ENCODE data around the gene C11orf91.
"Not testable (repeated sequence)": the region's sequence is repeated elsewhere in the genome, so short reads cannot be mapped to it uniquely, and the experiment has no call there.

C11orf91 gene

DNA sequence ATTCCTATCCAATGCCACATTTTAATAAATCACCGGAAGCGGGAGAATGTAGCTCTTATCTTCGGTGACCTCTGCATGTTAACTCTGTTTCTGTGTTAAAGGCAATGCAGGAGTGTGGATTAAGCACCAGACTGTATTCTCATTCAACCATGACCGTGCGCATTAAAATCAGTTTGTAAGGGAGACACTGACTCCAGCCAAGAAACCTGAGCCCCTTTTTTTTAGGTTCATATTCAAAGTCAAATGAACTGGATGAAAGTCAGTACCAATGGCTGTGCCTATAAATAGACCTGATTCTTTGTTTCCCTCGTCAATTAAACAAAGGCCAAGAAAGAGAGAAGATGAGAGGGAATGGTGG, 32.2 kb downstream of the C11orf91 start:
- no peak for DNase-seq

DNA sequence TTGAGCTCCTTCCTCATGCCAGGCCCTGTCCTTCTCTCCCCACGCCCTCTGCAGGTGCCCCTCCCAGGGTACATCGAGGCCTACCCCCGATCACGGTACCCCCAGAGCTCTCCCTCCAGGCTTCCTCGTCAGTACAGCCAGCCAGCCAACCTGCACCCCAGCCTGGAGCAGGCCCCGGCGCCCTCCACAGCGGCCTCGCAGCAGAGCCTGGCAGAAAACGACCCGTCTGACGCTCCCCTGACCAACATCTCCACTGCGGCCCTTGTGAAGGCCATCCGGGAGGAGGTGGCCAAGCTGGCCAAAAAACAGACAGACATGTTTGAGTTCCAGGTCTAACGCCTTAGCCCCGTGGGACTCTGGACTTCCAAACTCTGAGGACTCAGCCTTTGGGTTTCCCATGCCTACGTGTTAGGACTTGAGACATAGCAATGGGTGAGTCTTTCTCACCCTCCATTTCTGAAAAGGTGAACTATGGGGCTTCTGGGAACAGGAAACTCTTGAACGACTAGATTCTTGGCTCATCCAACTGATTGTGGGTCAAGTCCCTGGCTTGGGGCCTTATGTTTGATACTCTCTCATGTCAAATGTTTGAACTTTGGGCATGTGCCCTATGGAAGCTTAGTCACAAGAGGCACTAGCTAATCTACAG, 32.7 kb downstream of the C11orf91 start:
- DNase-seq = no peak

GRCh38 chr11:33665350-33666106, 35.1 kb downstream of the C11orf91 start:
- DNase-seq = no peak

DNA sequence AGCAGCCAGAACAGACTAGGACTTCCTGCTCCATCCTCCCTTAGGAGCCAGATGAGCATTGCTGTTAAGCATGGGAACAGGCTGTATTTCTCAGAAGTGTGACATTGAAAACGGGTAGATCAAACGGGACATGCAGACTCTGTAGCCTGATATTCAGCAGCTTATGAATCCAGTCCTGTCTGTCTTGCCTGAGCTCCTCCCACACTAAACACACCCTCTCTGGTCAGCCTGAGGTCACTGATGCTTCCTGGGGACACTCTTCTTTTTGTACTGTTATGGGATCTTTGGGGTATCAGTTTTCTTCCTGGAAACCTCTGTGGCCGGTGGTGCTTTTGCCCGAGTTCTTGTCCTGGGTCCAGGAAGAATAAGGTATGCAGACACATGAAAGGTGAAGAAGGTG, 35.8 kb downstream of the C11orf91 start:
- DNase-seq = no peak

- DNase-seq = no peak
Measured at GRCh38 chr11:33664166-33664565, 36.5 kb downstream of the C11orf91 start.

GRCh38 chr11:33663121-33663520, 37.5 kb downstream of the C11orf91 start:
- no peak for DNase-seq

- not testable (repeated sequence) for DNase-seq
Measured at GRCh38 chr11:33661526-33661925, 39.1 kb downstream of the C11orf91 start.

GRCh38 chr11:33660962-33661361, 39.7 kb downstream of the C11orf91 start:
- no peak for DNase-seq

DNA sequence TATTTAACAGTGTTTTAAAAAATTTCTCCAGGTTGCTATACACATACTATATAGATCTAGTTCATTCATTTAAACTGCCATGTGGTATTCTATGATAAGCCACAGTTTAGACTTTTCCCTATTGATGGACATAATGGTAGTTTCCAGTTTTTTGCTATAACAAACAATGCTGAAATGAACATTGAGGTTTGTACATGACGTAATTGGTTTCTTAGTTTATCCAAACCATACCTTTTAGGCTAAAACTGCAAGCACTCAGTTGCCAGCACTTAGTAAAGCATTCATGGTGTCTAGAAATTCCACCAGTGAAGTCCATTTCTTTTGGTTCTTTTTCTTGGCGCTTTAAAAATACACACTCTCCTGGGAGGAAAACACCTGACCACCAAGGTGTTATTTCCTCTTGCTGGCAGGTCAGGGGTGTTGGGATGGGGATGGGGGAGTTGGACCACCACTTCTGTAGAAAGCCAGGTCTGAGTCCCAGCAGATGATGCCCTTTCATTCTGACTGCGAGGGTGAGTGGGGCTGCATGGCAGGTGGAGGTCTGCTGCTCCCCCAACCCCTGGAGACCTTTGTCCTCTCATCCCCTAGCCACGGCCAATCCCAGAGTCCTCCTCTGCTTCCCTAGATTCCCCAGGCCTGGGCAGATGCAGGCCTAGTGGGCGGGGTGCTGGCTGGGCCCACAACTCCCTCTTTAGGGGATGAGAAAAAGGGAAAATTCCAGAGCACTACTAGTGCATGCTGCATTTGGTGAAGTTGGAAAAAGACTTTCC, 41.1 kb downstream of the C11orf91 start:
- no peak for DNase-seq

- DNase-seq = no peak
Measured at GRCh38 chr11:33658195-33658900, 42.3 kb downstream of the C11orf91 start.

DNA sequence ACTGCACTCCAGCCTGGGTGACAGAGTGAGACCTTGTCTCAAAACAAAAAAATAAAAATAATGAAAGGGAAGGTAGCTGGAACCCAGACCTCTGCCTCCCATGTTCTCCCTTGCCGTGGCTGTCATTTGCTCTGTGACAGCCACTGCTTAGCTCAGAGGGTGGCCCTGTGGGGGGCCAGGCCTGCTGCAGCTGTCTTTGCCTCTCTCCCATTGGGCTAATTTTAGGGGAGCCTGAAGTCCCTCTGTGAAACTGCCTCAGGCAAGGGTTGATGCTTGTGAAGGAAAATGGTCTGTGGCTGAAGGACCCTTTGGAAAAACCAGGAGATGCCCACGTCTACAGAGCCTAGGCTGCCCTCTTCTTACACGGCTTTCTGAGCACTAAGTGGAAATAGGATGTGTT, 42.9 kb downstream of the C11orf91 start:
- DNase-seq = no peak

- no peak for DNase-seq
Measured at GRCh38 chr11:33656768-33657167, 43.9 kb downstream of the C11orf91 start.

- DNase-seq = no peak
Measured at GRCh38 chr11:33655842-33656600, 44.6 kb downstream of the C11orf91 start.

DNA sequence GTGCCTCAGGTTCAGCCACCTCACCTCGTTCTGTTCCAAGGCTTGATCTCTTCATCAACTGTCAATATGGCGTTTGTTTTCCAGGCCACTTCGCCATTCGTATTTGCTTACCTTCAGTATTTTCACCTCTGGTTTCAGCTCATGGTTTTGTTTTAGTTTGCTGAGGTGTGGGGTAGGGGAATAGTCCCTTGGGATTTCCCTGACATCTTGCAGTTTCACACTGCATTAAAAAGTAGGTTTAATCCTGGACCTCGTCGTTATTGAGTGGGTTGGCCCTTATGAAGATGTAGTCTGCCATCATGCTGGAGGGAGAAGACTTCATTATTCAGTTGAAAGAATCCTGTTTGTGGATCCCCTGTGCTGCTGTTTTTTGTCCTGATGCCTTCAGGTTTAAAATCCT, 46.0 kb downstream of the C11orf91 start:
- DNase-seq = no peak

DNA sequence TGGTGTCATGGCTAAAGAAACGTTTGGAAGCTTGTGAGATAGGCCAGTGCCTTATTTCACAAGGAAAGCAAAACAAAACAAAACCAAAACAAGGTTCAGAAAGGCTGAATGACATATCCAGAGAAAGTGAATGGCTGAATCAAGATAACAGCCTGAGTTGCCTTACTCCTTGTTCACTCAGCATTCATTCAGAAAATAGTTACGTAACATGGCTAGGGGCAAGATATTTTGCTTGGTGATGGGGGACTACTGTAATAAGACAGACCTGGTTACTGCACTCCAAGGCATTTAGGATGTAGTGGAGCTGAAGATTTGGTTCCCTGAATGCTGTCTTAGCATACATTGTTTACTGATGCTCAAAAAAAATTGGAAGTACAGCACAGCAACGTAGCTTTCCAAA, 47.7 kb downstream of the C11orf91 start:
- DNase-seq = no peak

GRCh38 chr11:33652431-33652830, 48.2 kb downstream of the C11orf91 start:
- no peak for DNase-seq

DNA sequence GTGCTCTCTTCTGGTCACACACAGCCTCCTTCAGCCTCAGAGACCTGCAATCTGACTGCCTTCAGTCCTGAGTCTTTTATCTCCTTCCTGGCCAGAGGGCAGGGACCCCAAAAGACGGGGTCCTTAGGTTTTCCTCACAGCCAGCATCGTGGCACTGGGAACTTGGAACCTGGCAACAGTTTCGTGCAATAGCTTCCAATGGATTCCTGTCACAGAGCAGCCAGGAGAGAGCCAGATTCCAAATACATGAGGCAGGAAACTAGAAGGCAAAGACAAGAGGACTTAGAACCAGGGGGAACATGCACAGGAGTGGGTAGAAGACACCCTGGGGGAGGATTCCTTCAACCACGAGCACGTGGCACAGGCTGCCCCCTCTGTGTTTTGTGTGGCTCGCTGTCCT, 48.6 kb downstream of the C11orf91 start:
- peak; percentile 36 for DNase-seq

- DNase-seq = no peak
Measured at GRCh38 chr11:33651555-33651954, 49.1 kb downstream of the C11orf91 start.

- DNase-seq = no peak
Measured at GRCh38 chr11:33649944-33650343, 50.7 kb downstream of the C11orf91 start.

All from fibroblast of upper back skin (primary cell).